Mesothelial cell of epicardium (in vitro differentiated cells): ENCODE data around the gene ZFP91. TPM values are rescaled to one million over a fixed set of nuclear protein-coding genes. Genes with fewer than 3 reads are reported as not detected.

Experiments used
- DNase-seq, 2 experiments: peaks; one replicate each; pipeline ENCODE4 v3.0.0; 2021; ENCODE audit warnings: low spot score in 2 of 2; ENCODE audit not compliant: unreplicated experiment in 2 of 2
- H3K27ac Mint-ChIP-seq: 2 replicates; pipeline ENCODE4 v1.8.0; 2021; ENCODE audit warnings: mixed read lengths
- H3K27me3 Mint-ChIP-seq: 2 replicates; pipeline ENCODE4 v1.8.0; 2021; ENCODE audit warnings: low read depth, mixed read lengths
- H3K36me3 Mint-ChIP-seq: 2 replicates; pipeline ENCODE4 v1.8.0; 2021; ENCODE audit warnings: mixed read lengths
- H3K4me1 Mint-ChIP-seq: 2 replicates; pipeline ENCODE4 v1.8.0; 2021; ENCODE audit warnings: mixed read lengths
- H3K4me3 Mint-ChIP-seq: 2 replicates; pipeline ENCODE4 v1.8.0; 2021; ENCODE audit warnings: mild to moderate bottlenecking, moderate library complexity, mixed read lengths
- H3K9me3 Mint-ChIP-seq: 2 replicates; pipeline ENCODE4 v1.8.0; 2021; ENCODE audit warnings: mixed read lengths
- total RNA-seq: library from RNA; stranded (reverse); gene quantifications from 3 replicates; pipeline ENCODE4 v1.2.1, GENCODE V29; 2021
- TF ChIP-seq, protein P1 (sequence below): fragments of 200-600 bp; sonication (generic); IDR thresholded peaks from one replicate; pipeline ENCODE4 v1.5.0; 2021; ENCODE audit warnings: antibody characterized with exemption; ENCODE audit not compliant: unreplicated experiment

ZFP91 gene
- total RNA-seq, 1 donor from 2014 or later: 39.7 TPM

GRCh38 chr11:58591659-58592058 lies 12.8 kb downstream of the ZFP91 start:
- Mint-ChIP-seq H3K4me3 (no peak overlapping the region), H3K27ac (no peak overlapping the region), H3K36me3 (peaks cover 7% of the 10 kb centered on the region), H3K9me3 (no peaks in the 10 kb centered on the region), H3K27me3 (no peaks in the 10 kb centered on the region), H3K4me1 (peaks cover 8% of the 10 kb centered on the region)
- TF ChIP-seq, protein P1, sequence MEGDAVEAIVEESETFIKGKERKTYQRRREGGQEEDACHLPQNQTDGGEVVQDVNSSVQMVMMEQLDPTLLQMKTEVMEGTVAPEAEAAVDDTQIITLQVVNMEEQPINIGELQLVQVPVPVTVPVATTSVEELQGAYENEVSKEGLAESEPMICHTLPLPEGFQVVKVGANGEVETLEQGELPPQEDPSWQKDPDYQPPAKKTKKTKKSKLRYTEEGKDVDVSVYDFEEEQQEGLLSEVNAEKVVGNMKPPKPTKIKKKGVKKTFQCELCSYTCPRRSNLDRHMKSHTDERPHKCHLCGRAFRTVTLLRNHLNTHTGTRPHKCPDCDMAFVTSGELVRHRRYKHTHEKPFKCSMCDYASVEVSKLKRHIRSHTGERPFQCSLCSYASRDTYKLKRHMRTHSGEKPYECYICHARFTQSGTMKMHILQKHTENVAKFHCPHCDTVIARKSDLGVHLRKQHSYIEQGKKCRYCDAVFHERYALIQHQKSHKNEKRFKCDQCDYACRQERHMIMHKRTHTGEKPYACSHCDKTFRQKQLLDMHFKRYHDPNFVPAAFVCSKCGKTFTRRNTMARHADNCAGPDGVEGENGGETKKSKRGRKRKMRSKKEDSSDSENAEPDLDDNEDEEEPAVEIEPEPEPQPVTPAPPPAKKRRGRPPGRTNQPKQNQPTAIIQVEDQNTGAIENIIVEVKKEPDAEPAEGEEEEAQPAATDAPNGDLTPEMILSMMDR: no peak
- DNase-seq: no peak

- Mint-ChIP-seq H3K27ac (peak overlapping the region; percentile 23), H3K27me3 (no peaks in the 10 kb centered on the region)
- TF ChIP-seq, protein P1: no peak
These were observed 14.1 kb downstream of the ZFP91 start for GRCh38 chr11:58592760-58593472.

GRCh38 chr11:58594826-58595225 lies 16.0 kb downstream of the ZFP91 start:
- peaks cover 8% of the 10 kb centered on the region for H3K4me1 Mint-ChIP-seq
- TF ChIP-seq, protein P1: no peak
- H3K27me3 Mint-ChIP-seq: no peaks in the 10 kb centered on the region
- no peak for DNase-seq
- H3K36me3 Mint-ChIP-seq: peaks cover 7% of the 10 kb centered on the region
- no peak overlapping the region for H3K4me3 Mint-ChIP-seq
- peak overlapping the region; percentile 22 for H3K27ac Mint-ChIP-seq
- no peaks in the 10 kb centered on the region for H3K9me3 Mint-ChIP-seq

More at GRCh38 chr11:58592760-58593472, 14.1 kb downstream of the ZFP91 start:
- peaks cover 8% of the 10 kb centered on the region for H3K4me1 Mint-ChIP-seq
- H3K4me3 Mint-ChIP-seq: no peak overlapping the region
- peaks cover 7% of the 10 kb centered on the region for H3K36me3 Mint-ChIP-seq
- no peak for DNase-seq
- H3K9me3 Mint-ChIP-seq: no peaks in the 10 kb centered on the region

GRCh38 chr11:58596621-58597020 lies 17.8 kb downstream of the ZFP91 start:
- Mint-ChIP-seq H3K27ac (no peak overlapping the region), H3K4me3 (no peak overlapping the region), H3K9me3 (no peaks in the 10 kb centered on the region), H3K36me3 (peaks cover 7% of the 10 kb centered on the region), H3K4me1 (peaks cover 8% of the 10 kb centered on the region), H3K27me3 (no peaks in the 10 kb centered on the region)
- no peak for DNase-seq
- TF ChIP-seq, protein P1: no peak

- H3K27me3 Mint-ChIP-seq: no peaks in the 10 kb centered on the region
- H3K4me3 Mint-ChIP-seq: no peak overlapping the region
- no peak overlapping the region for H3K27ac Mint-ChIP-seq
- TF ChIP-seq, protein P1: no peak
- no peaks in the 10 kb centered on the region for H3K9me3 Mint-ChIP-seq
- no peak for DNase-seq
- peaks cover 8% of the 10 kb centered on the region for H3K4me1 Mint-ChIP-seq
- peaks cover 3% of the 10 kb centered on the region for H3K36me3 Mint-ChIP-seq
These were observed 18.8 kb downstream of the ZFP91 start for GRCh38 chr11:58597486-58598144.
